Natural killer cell (primary cell): Measurements from ENCODE around the gene ADGRE3. TPM values are rescaled to one million over a fixed set of nuclear protein-coding genes. Genes with fewer than 3 reads are reported as not detected.

ENCODE experiments used
- ATAC-seq, 3 donors: fragments of 150-1000 bp in 2 of 3; fragments of 200-7000 bp in 1 of 3; cut with Tn5 transposase; 1 replicate in 1 of 3; 2 replicates in 2 of 3; pipeline ENCODE4 v1.10.0; 2021; ENCODE audit warnings: mild to moderate bottlenecking in 2 of 3, moderate library complexity in 2 of 3
- DNase-seq, 2 donors: peaks; one replicate each; pipeline versions ENCODE4 v3.0.0 to v3.0.0-alpha.2; 2013 to 2021; ENCODE audit warnings: mixed read lengths in 1 of 2
- H3K27ac ChIP-seq: one replicate; pipeline ENCODE4 v1.5.1; 2013; ENCODE audit warnings: mild to moderate bottlenecking, low read length
- H3K27me3 ChIP-seq: one replicate; pipeline ENCODE4 v1.6.1; 2013; ENCODE audit warnings: low read length; ENCODE audit not compliant: control insufficient read depth, insufficient read depth
- H3K36me3 ChIP-seq: one replicate; pipeline ENCODE4 v1.6.1; 2013; ENCODE audit warnings: low read length; ENCODE audit not compliant: control insufficient read depth, insufficient read depth
- H3K4me1 ChIP-seq: one replicate; pipeline ENCODE4 v1.6.1; 2013; ENCODE audit warnings: low read length; ENCODE audit not compliant: control insufficient read depth, insufficient read depth
- H3K4me3 ChIP-seq: one replicate; pipeline ENCODE4 v1.5.1; 2013; ENCODE audit warnings: low read length
- H3K9me3 ChIP-seq: one replicate; pipeline ENCODE4 v1.6.1; 2013; ENCODE audit warnings: low read length; ENCODE audit not compliant: control insufficient read depth, insufficient read depth
- H3K27ac Mint-ChIP-seq, 2 donors: one replicate each; pipeline ENCODE4 v1.8.0; 2022; ENCODE audit warnings: mild to moderate bottlenecking in 2 of 2, mixed read lengths in 2 of 2, moderate library complexity in 1 of 2
- H3K27me3 Mint-ChIP-seq, 2 donors: one replicate each; pipeline ENCODE4 v1.8.0; 2022; ENCODE audit warnings: low read depth in 2 of 2, mixed read lengths in 2 of 2
- H3K36me3 Mint-ChIP-seq: one replicate; pipeline ENCODE4 v1.8.0; 2022; ENCODE audit warnings: mixed read lengths
- H3K4me1 Mint-ChIP-seq, 2 donors: one replicate each; pipeline ENCODE4 v1.8.0; 2022; ENCODE audit warnings: mixed read lengths in 2 of 2
- H3K4me3 Mint-ChIP-seq: one replicate; pipeline ENCODE4 v1.8.0; 2022; ENCODE audit warnings: mild to moderate bottlenecking, moderate library complexity, mixed read lengths
- H3K9me3 Mint-ChIP-seq, 2 donors: one replicate each; pipeline ENCODE4 v1.8.0; 2022; ENCODE audit warnings: mixed read lengths in 2 of 2
- WGBS: methylation state at CpG from one replicate; pipeline ENCODE4 v1.1.7; 2013; ENCODE audit warnings: missing lambda C conversion rate; ENCODE audit not compliant: insufficient coverage; 5-methylcytosine and 5-hydroxymethylcytosine counted together
- intact Hi-C: fragments of 100-400 bp; cut with micrococcal nuclease; formaldehyde crosslinking; loops from one replicate; pipeline ENCODE4 v1.14.2; 2022
- total RNA-seq, 4 donors: library from RNA; stranded (reverse); fragments of 120-200 nt in 1 of 4; gene quantifications; one replicate each; pipeline versions ENCODE4 v1.2.3 to v1.2.4, GENCODE V29; 2013 to 2022
- TF ChIP-seq, protein P1 (sequence below): fragments of 200-600 bp; IDR thresholded peaks from one replicate; pipeline ENCODE4 v1.8.0; 2022; ENCODE audit warnings: antibody characterized with exemption

Gene ADGRE3
- total RNA-seq, 3 donors from 2014 or later (not counting 1 experiment from before 2014, with no cell fraction given) = 0.59 to 9.1 (median 1.0) TPM

DNA sequence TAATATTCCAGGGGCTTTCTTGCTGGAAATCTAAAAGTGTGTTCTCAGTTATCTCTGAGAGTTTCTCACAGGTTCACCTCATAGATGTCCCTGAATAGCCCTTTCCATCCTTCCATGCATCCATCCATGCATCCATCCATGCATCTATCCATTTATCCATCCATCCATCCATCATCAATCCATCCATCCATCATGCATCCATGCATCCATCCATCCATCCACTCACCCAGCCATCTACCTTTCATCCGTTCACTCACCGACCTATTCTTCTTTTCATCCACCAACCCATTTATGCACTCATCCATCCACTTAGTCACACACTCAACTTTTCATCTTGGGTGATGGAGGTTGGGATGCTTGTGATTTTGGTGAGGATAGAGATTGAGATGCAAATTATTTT is 7.4 kb upstream of the ADGRE3 start:
- TF ChIP-seq, protein P1, sequence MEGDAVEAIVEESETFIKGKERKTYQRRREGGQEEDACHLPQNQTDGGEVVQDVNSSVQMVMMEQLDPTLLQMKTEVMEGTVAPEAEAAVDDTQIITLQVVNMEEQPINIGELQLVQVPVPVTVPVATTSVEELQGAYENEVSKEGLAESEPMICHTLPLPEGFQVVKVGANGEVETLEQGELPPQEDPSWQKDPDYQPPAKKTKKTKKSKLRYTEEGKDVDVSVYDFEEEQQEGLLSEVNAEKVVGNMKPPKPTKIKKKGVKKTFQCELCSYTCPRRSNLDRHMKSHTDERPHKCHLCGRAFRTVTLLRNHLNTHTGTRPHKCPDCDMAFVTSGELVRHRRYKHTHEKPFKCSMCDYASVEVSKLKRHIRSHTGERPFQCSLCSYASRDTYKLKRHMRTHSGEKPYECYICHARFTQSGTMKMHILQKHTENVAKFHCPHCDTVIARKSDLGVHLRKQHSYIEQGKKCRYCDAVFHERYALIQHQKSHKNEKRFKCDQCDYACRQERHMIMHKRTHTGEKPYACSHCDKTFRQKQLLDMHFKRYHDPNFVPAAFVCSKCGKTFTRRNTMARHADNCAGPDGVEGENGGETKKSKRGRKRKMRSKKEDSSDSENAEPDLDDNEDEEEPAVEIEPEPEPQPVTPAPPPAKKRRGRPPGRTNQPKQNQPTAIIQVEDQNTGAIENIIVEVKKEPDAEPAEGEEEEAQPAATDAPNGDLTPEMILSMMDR = no peak
- Mint-ChIP-seq H3K4me1 (no peaks in the 10 kb centered on the region), H3K36me3 (no peaks in the 10 kb centered on the region), H3K4me3 (no peak overlapping the region), H3K27me3 (peaks cover 0 to 4% of the 10 kb centered on the region in 2 donors), H3K9me3 (no peaks in the 10 kb centered on the region), H3K27ac (no peak overlapping the region)
- Histone ChIP-seq H3K36me3 (no peaks in the 10 kb centered on the region), H3K4me1 (peaks cover 3% of the 10 kb centered on the region), H3K27me3 (no peaks in the 10 kb centered on the region), H3K27ac (no peak overlapping the region), H3K4me3 (no peak overlapping the region), H3K9me3 (no peaks in the 10 kb centered on the region)
- ATAC-seq = no peak
- intact Hi-C loops = no loop called here
- 100% methylated on average over 1 of the region's 2 CpGs for WGBS
- no peak for DNase-seq

DNA sequence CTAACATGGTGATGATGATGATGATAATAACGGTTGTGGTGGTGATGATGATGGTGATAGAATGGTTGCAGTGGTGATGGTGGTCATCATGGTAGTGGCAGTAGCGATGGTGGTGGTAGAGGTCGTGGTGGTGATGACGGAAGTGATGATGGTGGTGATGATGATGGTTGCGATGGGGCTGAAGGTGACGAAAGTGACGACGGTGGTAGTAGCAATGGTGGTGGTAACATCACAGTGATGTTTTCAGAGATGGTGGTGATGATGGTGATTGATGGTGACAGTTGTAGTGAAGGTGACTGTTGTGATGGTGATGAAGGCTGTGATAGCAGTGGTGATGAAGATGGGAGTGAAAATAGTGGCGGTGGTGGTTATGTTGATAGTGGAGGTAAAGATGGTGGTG is 3.6 kb upstream of the ADGRE3 start:
- no peaks in the 10 kb centered on the region for H3K27me3 ChIP-seq
- no peaks in the 10 kb centered on the region for H3K4me1 Mint-ChIP-seq
- no peak overlapping the region for H3K27ac Mint-ChIP-seq
- H3K27ac ChIP-seq = no peak overlapping the region
- peaks cover 6% of the 10 kb centered on the region for H3K4me1 ChIP-seq
- H3K9me3 Mint-ChIP-seq = no peaks in the 10 kb centered on the region
- TF ChIP-seq, protein P1 = no peak
- H3K36me3 ChIP-seq = no peaks in the 10 kb centered on the region
- peaks cover 4 to 8% of the 10 kb centered on the region in 2 donors for H3K27me3 Mint-ChIP-seq
- no peak overlapping the region for H3K4me3 ChIP-seq
- intact Hi-C loops = no loop called here
- ATAC-seq (no peak), DNase-seq (no peak)
- no peak overlapping the region for H3K4me3 Mint-ChIP-seq
- H3K36me3 Mint-ChIP-seq = no peaks in the 10 kb centered on the region
- no peaks in the 10 kb centered on the region for H3K9me3 ChIP-seq
- 80% methylated on average over 9 of the region's 9 CpGs for WGBS

DNA sequence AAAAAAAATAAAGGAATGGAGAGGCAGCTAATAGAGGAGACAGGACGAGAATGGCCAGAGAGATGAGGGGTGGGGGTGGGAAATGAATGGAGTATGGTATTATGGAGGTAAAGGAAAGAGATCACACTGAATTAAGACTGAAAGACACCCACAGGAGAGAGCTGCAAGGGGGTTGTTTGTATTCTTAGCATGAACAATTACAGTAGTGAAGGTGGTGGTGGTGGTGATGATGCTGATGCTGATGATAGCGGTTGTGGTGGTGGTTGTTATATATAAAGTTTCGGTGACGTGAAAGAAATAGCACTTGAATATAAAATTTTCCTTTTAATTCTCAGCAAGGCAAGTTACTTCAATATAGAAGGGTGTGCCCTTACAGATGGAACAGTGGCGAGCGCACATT is 2.8 kb upstream of the ADGRE3 start:
- no peaks in the 10 kb centered on the region for H3K36me3 Mint-ChIP-seq
- H3K27me3 ChIP-seq = no peaks in the 10 kb centered on the region
- TF ChIP-seq, protein P1 = no peak
- no peaks in the 10 kb centered on the region for H3K36me3 ChIP-seq
- no peak overlapping the region for H3K4me3 Mint-ChIP-seq
- intact Hi-C loops = no loop called here
- H3K27me3 Mint-ChIP-seq = peaks cover 8 to 11% of the 10 kb centered on the region in 2 donors
- ATAC-seq = no peak
- H3K27ac ChIP-seq = no peak overlapping the region
- no peaks in the 10 kb centered on the region for H3K4me1 Mint-ChIP-seq
- H3K9me3 Mint-ChIP-seq = no peaks in the 10 kb centered on the region
- H3K27ac Mint-ChIP-seq = no peak overlapping the region
- no peak for DNase-seq
- peaks cover 8% of the 10 kb centered on the region for H3K4me1 ChIP-seq
- WGBS = 93% methylated on average over 6 of the region's 6 CpGs
- H3K9me3 ChIP-seq = no peaks in the 10 kb centered on the region
- no peak overlapping the region for H3K4me3 ChIP-seq

DNA sequence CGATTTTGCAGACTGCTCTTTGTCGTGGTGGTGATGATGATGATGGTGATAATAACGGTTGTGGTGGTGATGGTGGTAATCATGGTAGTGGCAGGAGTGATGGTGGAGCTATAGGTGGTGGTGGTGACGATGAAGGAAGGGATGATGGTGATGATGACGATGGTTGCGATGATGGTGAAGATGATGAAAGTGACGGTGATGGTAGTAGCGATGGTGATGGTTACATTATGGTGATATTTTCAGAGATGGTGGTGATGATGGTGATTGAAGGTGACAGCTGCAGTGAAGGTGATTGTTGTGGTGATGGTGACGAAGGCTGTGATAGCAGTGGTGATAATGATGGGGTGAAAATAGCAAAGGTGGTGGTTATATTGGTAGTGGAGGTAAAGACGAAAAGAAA is 2.1 kb upstream of the ADGRE3 start:
- no peak for ATAC-seq
- WGBS = 77% methylated on average over 9 of the region's 10 CpGs
- TF ChIP-seq, protein P1 = no peak
- H3K36me3 Mint-ChIP-seq = no peaks in the 10 kb centered on the region
- H3K4me3 Mint-ChIP-seq = no peak overlapping the region
- intact Hi-C loops = no loop called here
- H3K27ac Mint-ChIP-seq = no peak overlapping the region
- Histone ChIP-seq H3K27me3 (no peaks in the 10 kb centered on the region), H3K36me3 (no peaks in the 10 kb centered on the region), H3K4me3 (no peak overlapping the region), H3K4me1 (peaks cover 13% of the 10 kb centered on the region), H3K9me3 (no peaks in the 10 kb centered on the region), H3K27ac (no peak overlapping the region)
- no peak for DNase-seq
- peaks cover 3 to 12% of the 10 kb centered on the region in 2 donors for H3K27me3 Mint-ChIP-seq
- H3K9me3 Mint-ChIP-seq = no peaks in the 10 kb centered on the region
- no peaks in the 10 kb centered on the region for H3K4me1 Mint-ChIP-seq
